DMS 273 (cell line): Measurements from ENCODE around the gene L1CAM.

Experiments used
- DNase-seq: peaks from one replicate; lab custom pipeline; 2025; ENCODE audit not compliant: unreplicated experiment; lab: John Stamatoyannopoulos, UW

Gene L1CAM

DNA sequence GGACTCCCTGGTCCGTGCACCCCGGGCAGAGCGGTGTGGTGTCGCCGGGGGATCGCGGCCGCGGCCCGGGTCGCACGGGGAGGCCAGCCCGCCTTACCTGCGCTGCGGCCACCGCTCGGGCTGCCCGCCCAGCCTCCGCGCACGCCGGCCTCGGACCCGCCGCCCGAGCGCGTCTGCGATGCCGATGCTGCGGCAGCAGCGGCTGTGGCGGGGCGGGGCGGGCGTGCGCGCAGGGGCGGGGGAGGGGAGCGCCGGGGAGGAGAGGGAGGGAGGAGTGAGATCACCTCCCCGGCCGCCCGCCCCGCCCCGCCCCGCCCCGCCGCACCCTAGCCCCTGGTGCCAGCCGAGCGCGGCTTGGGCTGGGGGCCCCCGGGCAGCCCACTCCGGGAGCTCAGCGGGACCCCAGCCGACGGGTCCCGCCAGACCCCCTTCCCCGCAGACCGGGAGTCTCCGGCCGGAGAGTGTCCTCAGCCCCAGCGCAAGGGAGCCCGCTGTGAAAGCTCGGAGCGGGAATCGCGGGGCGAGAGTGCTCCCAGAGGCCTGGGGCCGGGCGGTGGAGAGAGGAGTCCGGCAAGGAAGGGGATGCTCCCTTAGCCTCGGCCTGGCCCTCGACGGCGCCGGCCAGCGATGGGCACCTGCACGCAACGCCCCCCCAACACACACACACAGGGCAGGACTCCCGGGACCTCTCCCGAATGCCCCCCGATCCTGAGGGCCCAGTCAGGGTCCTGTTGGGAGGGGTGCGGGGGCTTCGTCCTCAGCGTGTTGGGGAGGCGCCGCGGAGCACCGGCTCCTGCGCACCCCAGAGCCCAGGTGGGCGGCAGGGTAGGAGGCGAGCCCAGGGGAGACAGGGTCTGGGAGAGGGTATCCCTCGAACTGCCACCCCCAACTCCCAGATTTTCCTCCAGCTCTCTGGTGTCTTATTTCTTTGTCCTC is at the start of gene L1CAM:
Gene L1CAM (minus strand): TSS at position 206 of the 936 bp plus-strand sequence. CDS start 10,337 bp downstream, outside the sequence.
- DNase-seq, result peak; percentile 69

DNA sequence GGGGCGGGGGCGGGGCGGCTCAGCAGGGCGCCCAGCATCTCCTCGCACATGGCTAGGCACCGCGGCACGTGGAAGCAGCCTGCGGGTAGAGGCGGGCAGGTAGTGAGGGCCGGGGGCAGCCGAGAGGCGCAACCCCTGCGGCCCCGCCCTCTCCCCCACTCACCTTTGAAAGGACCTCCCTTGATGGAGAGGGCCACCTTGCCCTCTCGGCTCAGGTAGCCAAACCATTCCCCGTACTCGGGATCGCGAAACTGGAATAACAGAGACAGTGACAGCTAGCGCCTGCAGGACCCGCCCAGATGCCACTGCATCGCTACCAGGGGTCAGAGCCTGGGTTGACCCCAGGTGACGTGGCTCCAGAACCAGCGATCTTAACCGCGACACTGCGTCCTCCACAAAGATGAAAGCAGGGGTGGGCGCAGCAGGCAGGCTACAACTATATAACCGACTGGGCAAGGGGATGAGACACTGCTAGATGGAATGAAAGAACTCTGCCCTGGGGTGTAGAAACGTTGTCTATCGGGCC is 49.4 kb upstream of the L1CAM start:
- DNase-seq, result no peak

GRCh38 chrX:153934762-153935325 is 48.9 kb upstream of the L1CAM start, which contains the start of gene NAA10:
Gene NAA10 (minus strand): TSS chrX:153935037. CDS start chrX:153934904, 133 bp downstream.
- DNase-seq, result peak; percentile 92

- DNase-seq, result no peak
Measured at GRCh38 chrX:153934148-153934761, 48.3 kb upstream of the L1CAM start.

GRCh38 chrX:153933748-153934147 is 47.8 kb upstream of the L1CAM start:
- DNase-seq, result no peak

- DNase-seq, result no peak
Measured at GRCh38 chrX:153932220-153932915, 46.4 kb upstream of the L1CAM start.

GRCh38 chrX:153931748-153932147 is 45.8 kb upstream of the L1CAM start:
- no peak for DNase-seq

DNA sequence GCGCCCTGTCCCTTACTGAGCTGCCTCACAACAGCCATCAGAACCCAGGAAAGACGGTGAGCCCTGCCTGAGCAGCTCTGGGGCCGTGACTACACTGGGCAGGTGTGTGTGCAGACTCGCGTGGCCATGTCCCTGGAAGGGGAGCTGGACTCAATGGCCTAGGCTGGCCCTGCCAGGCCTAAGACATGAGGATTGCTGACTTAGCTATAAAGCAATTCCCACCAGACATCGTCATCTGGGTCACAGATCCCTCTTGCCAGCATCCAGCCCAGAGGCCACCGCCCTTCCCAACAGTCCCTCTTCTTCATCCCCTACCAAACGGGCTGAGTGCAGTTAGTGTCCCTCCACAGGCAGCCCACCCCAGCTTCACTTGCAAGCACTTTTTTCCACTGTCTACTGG is 45.2 kb upstream of the L1CAM start:
- DNase-seq, result no peak

GRCh38 chrX:153930011-153930910 is 44.3 kb upstream of the L1CAM start:
- DNase-seq, result no peak

DNA sequence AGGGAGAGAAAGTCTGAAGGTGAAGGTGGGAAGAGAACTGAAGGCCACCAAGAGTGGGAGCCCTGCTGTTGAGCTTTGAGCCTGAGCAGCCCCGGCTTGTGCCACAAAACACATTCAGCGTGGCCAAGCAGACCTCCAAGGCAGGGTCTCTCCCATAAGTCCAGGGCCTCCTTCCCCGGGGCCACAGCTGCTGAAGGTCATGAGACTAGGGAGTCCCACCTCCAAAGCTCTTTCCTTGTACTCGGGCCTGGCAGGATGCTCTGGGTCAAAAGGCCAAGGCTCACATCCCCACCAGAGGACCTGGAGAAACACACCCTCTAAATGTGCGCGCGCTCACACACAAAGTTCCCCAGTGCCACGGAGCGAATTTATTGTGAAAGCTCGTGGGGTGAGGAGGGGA is 43.6 kb upstream of the L1CAM start:
- no peak for DNase-seq

GRCh38 chrX:153928846-153929245 is 42.9 kb upstream of the L1CAM start:
- DNase-seq, result peak; percentile 52

- DNase-seq, result peak; percentile 100
Measured at GRCh38 chrX:153927922-153928760, 42.2 kb upstream of the L1CAM start.

GRCh38 chrX:153927672-153927921 is 41.6 kb upstream of the L1CAM start:
- no peak for DNase-seq

DNA sequence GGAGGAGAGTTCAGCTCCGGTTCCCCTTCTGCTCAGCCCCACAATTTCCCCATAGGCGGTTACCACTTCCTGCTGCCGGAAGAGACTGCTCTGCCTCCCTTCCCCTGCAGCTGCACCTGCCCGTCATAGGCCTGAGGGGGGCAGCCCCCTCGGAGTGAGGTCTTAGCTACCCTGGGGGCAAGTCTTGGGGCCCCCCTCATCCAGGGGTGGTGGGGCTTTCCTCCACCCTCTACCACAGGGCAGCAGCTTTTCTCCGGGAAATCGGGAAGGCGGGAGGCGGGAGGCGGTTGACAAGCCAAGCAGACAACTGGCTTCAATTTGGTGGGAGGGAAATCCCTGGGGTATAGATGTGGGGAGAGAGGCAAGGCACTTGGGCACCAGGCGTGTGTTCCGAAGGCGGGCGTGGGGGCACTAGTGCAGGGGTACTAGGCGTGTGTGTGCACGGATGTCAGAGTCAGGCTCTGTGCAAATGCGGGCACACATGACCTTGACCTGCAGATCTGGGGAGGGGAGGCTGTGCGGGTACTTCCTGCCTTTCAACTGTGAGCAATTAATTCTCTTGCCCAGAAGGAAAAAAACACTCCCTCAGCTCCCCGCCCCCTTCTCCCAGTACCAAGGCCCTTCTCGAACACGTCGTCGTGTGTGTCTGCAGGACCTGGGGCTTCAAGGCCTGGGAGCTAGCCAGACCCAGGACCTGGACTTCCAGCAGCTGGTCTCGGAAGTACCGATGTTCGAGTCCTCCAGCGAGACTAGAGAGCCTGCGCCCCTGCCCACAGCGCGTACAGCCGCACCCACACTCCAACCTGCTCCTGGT is 41.1 kb upstream of the L1CAM start:
- peak; percentile 74 for DNase-seq

DNA sequence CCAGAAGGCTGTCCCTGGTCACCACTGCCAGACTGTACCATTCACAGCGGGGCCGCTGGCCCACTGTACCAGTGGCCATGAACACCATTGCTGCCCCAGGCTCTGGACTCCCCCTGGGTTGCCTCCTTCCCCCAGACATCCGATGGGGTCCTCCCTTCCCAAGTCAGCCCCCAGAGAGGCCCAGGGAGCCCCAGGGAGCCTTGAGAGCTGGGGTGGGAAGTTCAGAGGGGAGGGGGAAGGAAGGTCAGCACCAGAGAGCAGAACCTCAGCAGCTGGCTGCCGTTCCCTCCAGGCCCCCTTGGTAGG is 40.5 kb upstream of the L1CAM start:
- DNase-seq, result no peak

- peak; percentile 58 for DNase-seq
Measured at GRCh38 chrX:153925739-153926551, 40.0 kb upstream of the L1CAM start, which contains the start of gene ARHGAP4. Gene ARHGAP4 (minus strand): TSS chrX:153926264. CDS start chrX:153926202, 62 bp downstream.

GRCh38 chrX:153925387-153925738 is 39.4 kb upstream of the L1CAM start:
- DNase-seq, result no peak
